KMS-11 (cell line): ENCODE results near the gene MPV17L2.
"Not testable (repeated sequence)": the region's sequence is repeated elsewhere in the genome, so short reads cannot be mapped to it uniquely, and the experiment has no call there.

Source experiments
- H2AFZ ChIP-seq: fragments of 200-600 bp; sonication (generic); 2 replicates; pipeline ENCODE4 v1.6.1; 2016; ENCODE audit warnings: antibody characterized with exemption, mixed run types, low read depth
- H3K27ac ChIP-seq: fragments of 200-600 bp; sonication (generic); 2 replicates; pipeline ENCODE4 v1.6.1; 2016; ENCODE audit warnings: mild to moderate bottlenecking, mixed run types
- H3K27me3 ChIP-seq: fragments of 200-600 bp; sonication (generic); 2 replicates; pipeline ENCODE4 v1.6.1; 2017; ENCODE audit warnings: mild to moderate bottlenecking, low read depth, mixed run types, moderate library complexity; ENCODE audit not compliant: insufficient read depth
- H3K36me3 ChIP-seq: fragments of 200-600 bp; sonication (generic); 2 replicates; pipeline ENCODE4 v1.6.1; 2017; ENCODE audit warnings: mild to moderate bottlenecking, mixed run types; ENCODE audit not compliant: insufficient read depth
- H3K4me1 ChIP-seq: fragments of 200-600 bp; sonication (generic); 2 replicates; pipeline ENCODE4 v1.6.1; 2016; ENCODE audit warnings: mild to moderate bottlenecking, low read depth, mixed run types; ENCODE audit not compliant: poor library complexity, severe bottlenecking
- H3K4me2 ChIP-seq: fragments of 200-600 bp; sonication (generic); 2 replicates; pipeline ENCODE4 v1.7.0; 2016; ENCODE audit warnings: mild to moderate bottlenecking, mixed run types
- H3K4me3 ChIP-seq: fragments of 200-600 bp; sonication (generic); IDR thresholded peaks from 2 replicates; pipeline ENCODE4 v1.6.1; 2017; ENCODE audit warnings: low read depth, low read length, mixed read lengths; ENCODE audit not compliant: insufficient read depth
- H3K79me2 ChIP-seq: fragments of 200-600 bp; sonication (generic); 2 replicates; pipeline ENCODE4 v1.6.1; 2016; ENCODE audit warnings: low read depth, mixed run types; ENCODE audit not compliant: insufficient read depth
- H3K9ac ChIP-seq: fragments of 200-600 bp; sonication (generic); 2 replicates; pipeline ENCODE4 v1.6.1; 2016; ENCODE audit warnings: mild to moderate bottlenecking, mixed run types
- H4K20me1 ChIP-seq: fragments of 200-600 bp; sonication (generic); 2 replicates; pipeline ENCODE4 v1.6.1; 2016; ENCODE audit warnings: mild to moderate bottlenecking, mixed run types; ENCODE audit not compliant: insufficient read depth
- TF ChIP-seq, protein P1 (sequence below): fragments of 200-600 bp; sonication (generic); conservative IDR thresholded peaks from 2 replicates; pipeline ENCODE4 v1.6.1; 2017; ENCODE audit warnings: low read depth, mild to moderate bottlenecking, antibody characterized with exemption, low read length, moderate library complexity, mixed read lengths

MPV17L2 gene

DNA sequence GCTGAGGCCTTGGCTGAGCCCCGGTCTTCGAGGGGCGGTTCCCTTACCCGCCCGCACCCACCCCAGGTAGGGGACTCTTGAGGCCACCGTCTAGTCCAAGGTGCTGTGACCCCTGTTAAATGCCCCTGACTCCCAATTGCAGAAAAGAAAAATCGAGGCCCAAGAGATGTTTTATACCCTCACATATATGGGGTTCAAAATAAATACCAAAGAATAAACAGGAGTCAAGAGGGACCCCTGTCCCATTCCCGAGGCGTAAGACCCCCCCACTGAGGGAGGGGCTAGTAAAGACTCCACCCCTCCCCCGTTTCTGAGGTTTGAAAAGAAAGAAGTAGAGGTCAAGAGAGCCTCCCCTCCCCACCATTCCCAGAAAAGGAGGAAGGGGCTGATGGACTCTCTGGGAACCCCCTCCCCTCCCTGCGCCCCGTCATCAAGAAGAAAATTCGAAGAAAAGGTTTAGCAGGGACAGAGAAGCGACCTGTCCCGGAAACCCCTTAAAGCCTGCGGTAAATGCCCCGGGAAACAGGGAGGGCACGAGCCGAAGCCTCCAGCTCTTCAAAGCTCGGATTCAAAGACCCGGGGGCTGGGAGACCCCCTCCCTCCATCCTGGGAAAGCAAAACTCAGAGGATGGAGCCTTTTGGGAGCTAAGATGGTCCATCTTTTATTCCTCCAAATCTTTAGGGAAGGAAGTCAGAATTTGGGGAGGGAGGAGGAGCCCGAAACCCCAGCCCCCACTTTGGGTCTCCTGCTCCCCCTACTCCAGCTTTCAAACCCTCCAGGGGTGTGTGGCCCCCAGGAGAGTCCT lies 11.6 kb downstream of the MPV17L2 start:
- Histone ChIP-seq H3K4me3 (no peak overlapping the region), H3K9ac (peak overlapping the region; percentile 55; the same call in 1 of the 2 replicates)
- TF ChIP-seq, protein P1, sequence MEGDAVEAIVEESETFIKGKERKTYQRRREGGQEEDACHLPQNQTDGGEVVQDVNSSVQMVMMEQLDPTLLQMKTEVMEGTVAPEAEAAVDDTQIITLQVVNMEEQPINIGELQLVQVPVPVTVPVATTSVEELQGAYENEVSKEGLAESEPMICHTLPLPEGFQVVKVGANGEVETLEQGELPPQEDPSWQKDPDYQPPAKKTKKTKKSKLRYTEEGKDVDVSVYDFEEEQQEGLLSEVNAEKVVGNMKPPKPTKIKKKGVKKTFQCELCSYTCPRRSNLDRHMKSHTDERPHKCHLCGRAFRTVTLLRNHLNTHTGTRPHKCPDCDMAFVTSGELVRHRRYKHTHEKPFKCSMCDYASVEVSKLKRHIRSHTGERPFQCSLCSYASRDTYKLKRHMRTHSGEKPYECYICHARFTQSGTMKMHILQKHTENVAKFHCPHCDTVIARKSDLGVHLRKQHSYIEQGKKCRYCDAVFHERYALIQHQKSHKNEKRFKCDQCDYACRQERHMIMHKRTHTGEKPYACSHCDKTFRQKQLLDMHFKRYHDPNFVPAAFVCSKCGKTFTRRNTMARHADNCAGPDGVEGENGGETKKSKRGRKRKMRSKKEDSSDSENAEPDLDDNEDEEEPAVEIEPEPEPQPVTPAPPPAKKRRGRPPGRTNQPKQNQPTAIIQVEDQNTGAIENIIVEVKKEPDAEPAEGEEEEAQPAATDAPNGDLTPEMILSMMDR, result no peak

DNA sequence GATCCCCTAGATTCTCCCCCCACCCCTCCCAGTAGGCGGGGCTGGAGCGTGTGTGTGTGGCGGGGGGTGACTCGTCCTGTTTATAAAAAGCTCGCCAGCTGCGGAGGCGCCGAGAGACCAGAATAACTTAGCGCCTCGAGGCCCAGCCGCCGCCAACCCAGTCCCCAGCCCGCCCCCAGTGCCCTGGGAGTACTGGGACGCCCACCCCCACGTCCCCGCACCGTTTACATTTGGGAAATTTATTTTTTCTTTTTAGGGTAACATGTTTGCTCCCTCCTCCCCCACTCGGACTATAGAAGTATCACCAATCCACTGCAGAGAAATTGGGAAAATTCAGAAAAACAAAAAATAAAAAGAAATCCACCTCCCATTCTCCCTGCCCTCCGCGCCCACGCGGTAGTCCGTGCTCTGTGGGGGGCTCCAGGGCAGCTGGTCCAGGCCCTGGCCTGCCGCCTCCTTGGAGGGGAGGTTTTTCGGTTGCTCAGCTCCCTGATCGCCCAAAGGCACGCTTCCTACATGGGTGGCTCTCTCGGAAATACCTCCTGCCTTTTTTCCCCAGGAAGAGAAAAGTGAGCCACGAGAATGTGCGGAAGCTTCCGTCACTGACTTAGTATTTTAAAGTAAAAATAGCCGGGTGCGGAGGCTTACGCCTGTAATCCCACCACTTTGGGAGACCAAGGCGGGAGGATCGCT lies 12.3 kb downstream of the MPV17L2 start:
- no peak overlapping the region for H3K4me3 ChIP-seq
- no peaks in the 10 kb centered on the region for H4K20me1 ChIP-seq
- peak overlapping the region; percentile 77 for H2AFZ ChIP-seq
- H3K36me3 ChIP-seq, result no peaks in the 10 kb centered on the region
- peaks cover 32% of the 10 kb centered on the region for H3K27me3 ChIP-seq
- H3K79me2 ChIP-seq, result no peaks in the 10 kb centered on the region; the same call in 1 of the 2 replicates
- TF ChIP-seq, protein P1, result no peak
- peak overlapping the region; percentile 90 for H3K4me2 ChIP-seq
- H3K4me1 ChIP-seq, result peaks cover 8% of the 10 kb centered on the region
- H3K27ac ChIP-seq, result peak overlapping the region; percentile 51
- peak overlapping the region; percentile 55; the same call in 1 of the 2 replicates for H3K9ac ChIP-seq

More for the DNA sequence above, 11.6 kb downstream of the MPV17L2 start:
- Histone ChIP-seq H3K36me3 (no peaks in the 10 kb centered on the region), H3K4me2 (peak overlapping the region; percentile 90), H3K27me3 (peaks cover 27% of the 10 kb centered on the region), H3K4me1 (peaks cover 8% of the 10 kb centered on the region), H4K20me1 (no peaks in the 10 kb centered on the region), H2AFZ (peak overlapping the region; percentile 77), H3K27ac (peak overlapping the region; percentile 51), H3K79me2 (no peaks in the 10 kb centered on the region; the same call in 1 of the 2 replicates)

DNA sequence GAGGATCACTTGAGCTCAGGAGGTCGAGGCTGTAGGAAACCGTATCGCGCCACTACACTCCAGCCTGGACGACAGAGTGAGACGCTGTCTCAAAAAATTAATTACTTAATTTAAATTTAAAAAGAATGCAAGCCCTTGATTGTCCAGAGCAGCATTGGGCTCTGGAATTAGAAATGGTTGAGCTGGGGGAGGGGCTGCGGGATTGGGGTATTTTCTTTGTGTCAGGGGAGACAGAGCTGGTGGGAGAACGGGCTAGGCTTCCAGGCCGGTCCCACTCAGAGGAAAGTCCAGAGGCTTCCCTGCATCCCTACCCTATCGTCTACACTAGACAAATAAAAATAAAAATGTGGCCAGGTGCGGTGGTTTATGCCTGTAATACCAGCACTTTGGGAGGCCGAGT lies 13.0 kb downstream of the MPV17L2 start:
- H3K4me1 ChIP-seq, result peaks cover 8% of the 10 kb centered on the region
- H3K27ac ChIP-seq, result no peak overlapping the region
- no peaks in the 10 kb centered on the region; the same call in 1 of the 2 replicates for H3K79me2 ChIP-seq
- H3K4me2 ChIP-seq, result no peak overlapping the region
- TF ChIP-seq, protein P1, result no peak
- no peak overlapping the region for H3K9ac ChIP-seq
- no peak overlapping the region for H2AFZ ChIP-seq
- peaks cover 38% of the 10 kb centered on the region for H3K27me3 ChIP-seq
- no peak overlapping the region for H3K4me3 ChIP-seq
- no peaks in the 10 kb centered on the region for H4K20me1 ChIP-seq
- H3K36me3 ChIP-seq, result no peaks in the 10 kb centered on the region

DNA sequence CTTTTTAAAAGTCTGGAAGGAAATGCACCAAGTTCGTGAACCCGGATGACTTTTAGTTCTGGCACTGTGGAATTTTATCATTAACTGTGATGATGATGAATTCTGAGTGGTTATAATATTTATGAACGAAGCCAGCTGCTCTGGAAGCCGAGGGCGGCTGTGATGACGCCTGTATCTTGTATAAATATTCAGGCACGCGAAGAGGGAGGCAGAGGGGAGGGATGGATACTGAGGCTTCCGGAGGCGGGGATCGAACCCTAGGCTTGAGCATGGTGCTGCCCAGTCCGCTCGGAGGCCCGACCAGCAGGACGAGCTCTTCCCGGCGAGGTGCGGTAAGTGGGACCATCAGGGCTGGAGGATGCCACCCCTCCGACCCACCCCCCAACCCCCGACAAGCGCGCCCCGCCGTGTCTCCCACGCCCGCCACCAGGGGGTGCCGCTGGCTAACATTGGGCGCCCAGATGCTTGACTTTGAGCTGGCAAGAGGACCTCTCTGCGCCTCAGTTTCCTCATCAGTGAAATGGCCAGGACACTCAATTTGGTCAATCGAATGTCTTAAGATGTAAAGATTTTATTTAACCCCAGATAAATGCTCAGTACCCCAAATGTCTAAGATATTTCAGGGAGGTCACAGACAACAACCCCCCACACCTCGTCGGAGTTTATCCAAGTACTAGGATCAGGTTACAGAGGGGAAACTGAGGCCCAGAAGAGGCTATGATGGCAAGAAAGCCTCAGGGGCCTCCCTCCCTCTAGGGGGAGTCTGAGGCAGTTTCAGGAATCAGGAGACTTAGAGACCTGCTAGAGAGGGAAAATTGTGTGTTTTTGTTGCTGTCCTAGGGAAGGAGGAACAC lies 15.3 kb downstream of the MPV17L2 start:
- Histone ChIP-seq H3K9ac (no peak overlapping the region), H4K20me1 (no peaks in the 10 kb centered on the region), H3K27me3 (peaks cover 61% of the 10 kb centered on the region), H2AFZ (no peak overlapping the region), H3K27ac (no peak overlapping the region), H3K79me2 (no peaks in the 10 kb centered on the region; the same call in 1 of the 2 replicates), H3K4me3 (no peak overlapping the region), H3K4me2 (no peak overlapping the region), H3K4me1 (peaks cover 8% of the 10 kb centered on the region), H3K36me3 (no peaks in the 10 kb centered on the region)
- TF ChIP-seq, protein P1, result peak; percentile 57

DNA sequence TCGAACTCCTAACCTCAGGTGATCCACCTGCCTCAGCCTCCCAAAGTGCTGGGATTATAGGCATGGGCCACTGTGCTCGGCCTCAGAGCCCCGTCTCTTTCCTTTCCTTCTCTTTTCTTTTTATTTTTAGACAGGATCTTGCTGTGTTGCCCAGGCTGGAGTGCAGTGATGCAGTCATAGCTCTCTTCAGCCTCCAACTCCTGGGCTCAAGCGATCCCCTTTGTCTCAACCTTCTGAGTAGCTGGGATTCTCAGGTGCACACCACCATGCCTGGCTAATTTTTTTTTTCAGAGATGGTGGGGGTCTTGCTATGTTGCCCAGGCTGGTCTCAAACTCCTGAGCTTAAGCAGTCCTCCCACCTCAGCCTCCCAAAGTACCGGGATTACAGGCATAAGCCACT lies 16.9 kb downstream of the MPV17L2 start:
- H3K9ac ChIP-seq, H3K4me1 ChIP-seq, H3K27ac ChIP-seq, H3K4me2 ChIP-seq, H3K79me2 ChIP-seq, H4K20me1 ChIP-seq, H3K36me3 ChIP-seq, H3K4me3 ChIP-seq, H2AFZ ChIP-seq: not testable (repeated sequence)
- H3K27me3 ChIP-seq, result peaks cover 76% of the 10 kb centered on the region
